ENCODE data around the gene P3R3URF. TPM values are rescaled to one million over a fixed set of nuclear protein-coding genes. Genes with fewer than 3 reads are reported as not detected.

Gene P3R3URF
- total and polyA plus RNA-seq, 4 donors, result not detected

GRCh38 chr1:46184920-46185658, 8.8 kb upstream of the P3R3URF start:
- Histone ChIP-seq H3K9ac (ENCODE audit: low read depth in 1 of 2, low read length in 2 of 2) (no peak overlapping the region), H3K4me3 (ENCODE audit: low read depth in 1 of 3, low read length in 3 of 3) (no peak overlapping the region), H3K27ac (ENCODE audit: low read depth in 1 of 2, low read length in 2 of 2) (peak overlapping the region; percentile 88 to 98), H3K36me3 (ENCODE audit: control insufficient read depth in 4 of 4, insufficient read depth in 3 of 4, low read depth in 1 of 4, low read length in 3 of 4) (peaks cover 0 to 3% (median 0%) of the 10 kb centered on the region in 4 donors), H3K9me3 (ENCODE audit: control insufficient read depth in 4 of 4, low read length in 3 of 4) (no peaks in the 10 kb centered on the region), H3K27me3 (ENCODE audit: control insufficient read depth in 4 of 4, insufficient read depth in 4 of 4, low read length in 3 of 4) (no peaks in the 10 kb centered on the region), H3K4me1 (ENCODE audit: control insufficient read depth in 4 of 4, insufficient read depth in 4 of 4, low read length in 3 of 4) (peaks cover 6 to 49% (median 29%) of the 10 kb centered on the region in 4 donors)
- DNase-seq (ENCODE audit: low spot score), result no peak
- 75% methylated on average over 7 of the region's 7 CpGs for WGBS
- no peak for TF ChIP-seq NR2F2 (IDR thresholded peaks at IDR 0.05)
- TF ChIP-seq REST (IDR thresholded peaks at IDR 0.05), result no peak
- no peak for TF ChIP-seq TAF1 (conservative IDR thresholded peaks at IDR 0.05)
- no peak for TF ChIP-seq EGR1 (IDR thresholded peaks at IDR 0.05; ENCODE audit: low read depth in 2 of 2)
- no peak for TF ChIP-seq RXRA (IDR thresholded peaks at IDR 0.05)
- TF ChIP-seq ATF3 (IDR thresholded peaks at IDR 0.05), result no peak
- no peak for TF ChIP-seq MAX (IDR thresholded peaks at IDR 0.05)
- no peak for TF ChIP-seq FOXA1 (IDR thresholded peaks at IDR 0.05)
- TF ChIP-seq SP1 (IDR thresholded peaks at IDR 0.05), result no peak
- TF ChIP-seq GABPA (IDR thresholded peaks at IDR 0.05 in 1 of 2, conservative IDR thresholded peaks at IDR 0.05 in 1 of 2), result no peak
- no peak for TF ChIP-seq ZBTB33 (IDR thresholded peaks at IDR 0.05)
- TF ChIP-seq JUND (IDR thresholded peaks at IDR 0.05), result no peak
- TF ChIP-seq CTCF (IDR thresholded peaks at IDR 0.05; ENCODE audit: low read depth, low read length, missing input control), result no peak
- no peak for TF ChIP-seq HNF4A (conservative IDR thresholded peaks at IDR 0.05)
- TF ChIP-seq HNF4G (IDR thresholded peaks at IDR 0.05), result no peak
- no peak for TF ChIP-seq RAD21 (IDR thresholded peaks at IDR 0.05)
- TF ChIP-seq YY1 (IDR thresholded peaks at IDR 0.05), result no peak
- TF ChIP-seq FOXA2 (IDR thresholded peaks at IDR 0.05), result no peak
